ENCODE results near the gene TRIM27. TPM values are rescaled to one million over a fixed set of nuclear protein-coding genes. Genes with fewer than 3 reads are reported as not detected.
"Not testable (repeated sequence)": the region's sequence is repeated elsewhere in the genome, so short reads cannot be mapped to it uniquely, and the experiment has no call there.

The TRIM27 gene
- polyA plus RNA-seq, 4 donors, result 64.2 to 94.0 (median 72.8) TPM

DNA sequence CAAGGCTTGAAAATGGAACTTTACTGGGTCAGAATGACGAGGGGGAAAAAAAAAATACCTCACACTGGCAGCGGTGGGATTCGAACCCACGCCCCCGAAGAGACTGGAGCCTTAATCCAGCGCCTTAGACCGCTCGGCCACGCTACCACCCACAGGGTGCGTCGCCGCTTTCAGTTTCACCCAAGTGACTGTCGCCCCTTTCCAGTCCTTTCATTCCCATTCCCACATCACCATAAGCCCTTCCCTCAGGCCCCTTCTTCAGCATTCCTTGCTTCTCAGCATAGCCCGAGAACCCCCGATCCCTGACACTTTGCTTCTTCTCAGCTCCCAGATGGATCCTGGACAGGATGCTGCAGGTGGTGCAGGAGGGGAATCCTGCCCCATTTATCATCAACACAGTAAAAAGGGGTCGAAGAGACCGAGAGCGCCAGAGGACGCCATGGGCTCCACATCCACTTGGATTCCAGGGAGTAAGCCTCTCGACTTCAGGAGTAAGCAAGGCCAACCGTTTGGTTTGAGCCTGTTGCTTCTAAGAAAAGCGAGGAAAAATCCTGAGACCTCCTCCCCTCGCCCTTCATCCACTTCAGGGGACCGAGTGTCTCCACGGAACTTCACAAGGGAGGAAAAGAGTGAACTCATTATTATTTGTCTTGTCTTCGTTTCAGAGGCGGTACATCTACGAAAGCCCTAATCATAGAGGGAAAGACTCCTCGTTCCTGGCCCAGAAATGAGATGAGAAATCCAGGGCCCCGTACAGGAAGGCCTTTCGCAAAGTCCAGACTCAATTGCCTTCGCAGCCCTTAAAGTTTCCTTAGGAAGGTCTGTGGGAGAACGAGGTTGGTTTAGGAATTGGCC lies 20.0 kb upstream of the TRIM27 start:
- no peak for DNase-seq (ENCODE audit: low read depth in 4 of 4, low spot score in 3 of 4)

DNA sequence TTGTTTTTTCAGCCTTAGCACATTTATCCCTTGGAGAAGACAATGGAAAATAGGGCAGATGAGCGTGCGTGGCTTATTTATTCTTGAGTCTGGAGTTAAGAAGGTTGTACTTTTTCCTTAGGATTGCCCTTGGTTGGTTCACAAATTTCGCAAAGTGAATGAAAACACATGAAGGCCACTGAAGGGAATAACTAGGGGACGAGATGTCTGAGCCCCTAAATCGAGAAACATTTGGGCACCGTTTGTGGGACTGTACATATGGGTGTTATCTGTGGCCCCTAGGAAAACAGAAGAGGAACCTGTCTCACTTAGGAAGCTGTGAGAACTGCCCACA lies 19.4 kb upstream of the TRIM27 start:
- no peak for DNase-seq (ENCODE audit: low read depth in 4 of 4, low spot score in 3 of 4)

DNA sequence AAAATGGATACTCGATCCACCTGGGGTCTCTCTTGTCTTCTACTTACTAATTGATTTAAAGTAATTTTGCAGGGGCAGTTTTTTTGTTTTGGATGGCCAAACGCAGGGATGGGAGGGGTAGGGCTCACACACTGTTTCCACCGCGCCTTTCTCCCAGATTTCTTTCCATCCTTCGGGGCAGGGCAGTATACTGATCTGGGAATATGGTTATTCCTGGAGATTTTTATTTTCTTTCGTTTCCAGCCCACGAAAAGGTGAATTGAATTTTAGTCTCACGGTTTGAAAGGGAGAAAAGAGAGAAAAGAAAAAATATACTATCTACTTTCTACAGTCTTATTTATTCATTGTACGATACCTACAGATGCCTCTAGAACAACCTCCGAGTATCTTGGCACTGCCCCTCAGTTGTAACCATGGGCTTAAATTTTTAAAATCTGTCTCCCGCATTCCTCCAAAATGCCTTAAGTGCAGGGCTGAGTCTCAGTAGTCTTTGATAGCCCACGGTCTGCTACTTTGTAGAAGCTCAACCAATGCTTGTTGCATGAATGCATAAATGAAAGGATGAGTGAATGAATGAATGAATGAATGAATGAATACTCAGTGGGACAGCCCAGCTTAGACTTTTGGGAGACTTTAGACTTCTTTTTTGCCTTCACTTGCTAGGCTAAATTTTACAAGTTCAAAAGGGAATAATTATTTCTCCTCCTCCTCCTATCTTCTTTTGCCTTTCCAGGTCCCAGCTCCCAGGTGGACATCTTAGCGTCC lies 18.1 kb upstream of the TRIM27 start:
- DNase-seq (ENCODE audit: low read depth in 4 of 4, low spot score in 3 of 4), result no peak

DNA sequence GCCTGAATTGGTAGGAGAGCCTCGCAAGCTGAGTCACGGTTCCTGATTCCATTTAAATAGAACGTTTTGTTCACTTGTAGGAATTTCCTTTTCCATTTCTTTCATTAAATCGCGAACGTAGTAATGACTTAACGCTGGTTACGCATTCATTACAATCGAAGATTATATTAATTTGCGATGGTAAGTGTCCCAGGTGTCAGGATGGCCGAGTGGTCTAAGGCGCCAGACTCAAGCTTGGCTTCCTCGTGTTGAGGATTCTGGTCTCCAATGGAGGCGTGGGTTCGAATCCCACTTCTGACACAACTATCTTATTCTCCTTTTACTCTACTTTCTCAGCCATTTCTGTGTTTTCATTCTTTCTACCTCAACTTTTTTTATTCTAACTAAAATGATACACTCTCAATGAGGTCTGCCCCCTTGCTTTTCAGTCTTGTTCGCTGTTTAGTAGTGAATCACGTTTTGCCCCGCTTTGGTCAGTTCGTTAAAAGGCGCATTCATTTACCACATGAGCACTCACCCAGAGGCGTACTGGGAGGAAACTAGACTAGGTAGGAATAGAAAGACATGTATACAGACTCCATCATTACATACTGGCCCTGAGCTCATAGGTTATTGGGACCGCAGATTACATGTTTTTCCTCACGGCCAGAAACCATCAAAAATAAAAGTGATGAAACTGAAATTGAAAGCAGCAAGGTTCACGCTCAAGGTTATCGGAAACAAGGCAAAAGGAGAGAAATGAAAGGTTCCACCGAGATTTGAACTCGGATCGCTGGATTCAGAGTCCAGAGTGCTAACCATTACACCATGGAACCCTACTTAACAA lies 17.3 kb upstream of the TRIM27 start:
- DNase-seq (ENCODE audit: low read depth in 4 of 4, low spot score in 3 of 4), result peak in 1 of 4 donors; percentile 67

DNA sequence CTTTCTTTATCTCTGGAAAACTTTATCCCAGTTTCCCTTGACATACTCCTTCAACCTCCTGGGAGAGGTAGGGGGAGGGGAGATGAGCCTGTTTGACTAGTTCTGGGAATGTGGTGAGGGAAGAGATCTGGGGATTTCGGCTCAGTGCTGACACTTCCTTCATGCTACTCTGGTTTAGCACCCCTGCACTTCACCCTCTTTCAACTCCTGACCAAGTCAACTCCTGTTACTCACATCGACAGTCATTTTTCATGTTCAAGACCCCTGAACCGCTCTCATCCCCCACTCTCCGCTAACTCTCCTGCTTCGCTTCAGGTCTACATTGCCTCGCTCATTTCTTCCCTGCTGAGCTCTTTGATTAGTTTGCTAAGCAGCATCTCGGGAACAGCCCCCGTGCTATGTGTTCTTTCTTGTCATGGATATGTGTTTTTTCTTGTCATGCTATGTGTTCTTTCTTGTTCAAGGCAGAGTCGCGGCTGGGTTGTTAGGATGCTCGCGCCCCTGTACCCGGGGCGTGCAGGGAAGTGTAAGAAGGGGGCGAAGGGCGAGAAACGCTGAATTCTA lies 16.6 kb upstream of the TRIM27 start:
- no peak for DNase-seq (ENCODE audit: low read depth in 4 of 4, low spot score in 3 of 4)

DNA sequence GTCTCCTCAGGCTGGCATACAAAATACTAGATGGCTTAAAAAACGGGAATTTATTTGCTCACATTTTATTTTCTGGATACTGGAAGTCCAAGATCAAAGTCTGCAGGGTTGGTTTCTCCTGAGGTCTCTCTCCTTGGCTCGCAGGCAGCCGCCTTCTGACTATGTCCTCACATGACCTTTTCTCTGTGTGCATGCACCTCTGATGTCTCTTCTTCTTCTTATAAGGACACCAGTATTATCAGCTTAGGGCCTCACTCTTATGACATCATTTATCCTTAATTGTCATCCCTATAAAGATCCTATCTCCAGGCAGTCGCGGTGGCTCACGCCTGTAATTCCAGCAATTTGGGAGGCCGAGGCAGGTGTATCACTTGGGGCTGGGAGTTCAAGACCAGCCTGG lies 9.3 kb upstream of the TRIM27 start:
- DNase-seq (ENCODE audit: low read depth in 4 of 4, low spot score in 3 of 4), result no peak

DNA sequence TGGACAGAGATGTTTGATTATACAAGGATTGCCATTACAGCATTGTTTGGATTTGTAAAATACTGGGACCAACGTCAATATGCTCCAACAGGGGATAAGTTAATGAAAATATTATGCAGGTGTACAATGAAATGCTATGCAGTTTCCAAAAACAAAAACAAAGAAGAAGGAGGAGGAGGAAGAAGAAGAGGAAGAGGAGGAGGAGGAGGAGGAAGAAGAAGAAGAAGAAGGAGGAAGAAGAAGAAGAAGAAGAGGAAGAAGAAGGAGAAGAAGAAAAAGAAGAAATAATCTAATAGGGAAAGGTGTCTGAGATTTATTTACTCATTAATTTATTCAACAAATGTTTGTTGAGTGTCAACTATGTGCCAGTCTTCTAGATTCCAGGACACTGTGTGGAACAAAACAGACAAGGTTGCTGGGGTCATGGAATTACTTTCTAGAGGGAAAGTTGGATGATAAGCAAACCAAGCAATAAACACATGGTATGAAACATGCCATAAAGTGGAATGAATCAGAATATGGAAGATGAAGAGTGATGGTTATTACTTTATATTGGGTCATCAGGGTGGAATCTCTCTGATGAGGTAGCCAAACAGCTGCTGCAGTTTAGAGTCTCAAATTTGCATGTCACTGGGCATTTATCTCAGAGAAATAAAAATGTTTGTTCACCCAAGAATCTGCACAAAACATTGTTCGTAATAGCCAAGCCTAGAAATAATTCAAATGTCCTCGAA lies 6.3 kb upstream of the TRIM27 start:
- no peak for DNase-seq (ENCODE audit: low read depth in 4 of 4, low spot score in 3 of 4)

DNA sequence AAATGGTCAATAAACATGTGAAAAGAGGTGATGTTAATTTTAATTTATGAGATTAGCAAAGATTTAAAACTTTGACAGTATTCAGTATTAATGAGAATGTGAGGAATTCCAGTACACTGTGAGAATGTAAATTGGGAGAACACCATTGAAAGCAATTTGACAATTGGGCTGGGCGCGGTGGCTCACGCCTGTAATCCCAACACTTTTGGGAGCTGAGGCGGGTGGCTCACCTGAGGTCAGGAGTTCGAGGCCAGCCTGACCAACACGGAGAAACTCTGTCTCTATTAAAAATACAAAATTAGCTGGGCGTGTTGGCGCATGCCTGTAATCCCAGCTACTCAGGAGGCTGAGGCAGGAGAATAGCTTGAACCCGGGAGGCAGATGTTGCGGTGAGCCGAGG lies 5.6 kb upstream of the TRIM27 start:
- not testable (repeated sequence) for DNase-seq (ENCODE audit: low read depth in 4 of 4, low spot score in 3 of 4)

DNA sequence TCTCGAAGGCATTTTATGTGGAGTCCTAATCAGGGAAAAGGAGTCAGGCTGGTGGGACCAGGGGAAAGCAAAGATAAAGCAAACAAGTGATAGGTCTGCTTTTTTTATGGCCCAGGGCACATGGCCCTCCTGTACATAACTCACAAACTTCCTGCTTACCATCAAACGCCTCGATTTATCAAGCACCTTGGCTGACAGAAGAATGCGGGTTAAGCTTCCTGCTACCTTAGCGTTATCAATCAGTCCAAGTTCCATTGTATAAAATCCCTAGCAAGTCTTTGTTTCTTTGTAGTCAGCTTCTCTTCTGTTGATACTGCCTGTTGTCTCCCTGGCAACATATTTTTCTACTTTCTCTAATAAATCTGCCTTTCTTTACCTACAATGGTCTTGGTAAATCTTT lies 4.1 kb upstream of the TRIM27 start:
- DNase-seq (ENCODE audit: low read depth in 4 of 4, low spot score in 3 of 4), result no peak

DNA sequence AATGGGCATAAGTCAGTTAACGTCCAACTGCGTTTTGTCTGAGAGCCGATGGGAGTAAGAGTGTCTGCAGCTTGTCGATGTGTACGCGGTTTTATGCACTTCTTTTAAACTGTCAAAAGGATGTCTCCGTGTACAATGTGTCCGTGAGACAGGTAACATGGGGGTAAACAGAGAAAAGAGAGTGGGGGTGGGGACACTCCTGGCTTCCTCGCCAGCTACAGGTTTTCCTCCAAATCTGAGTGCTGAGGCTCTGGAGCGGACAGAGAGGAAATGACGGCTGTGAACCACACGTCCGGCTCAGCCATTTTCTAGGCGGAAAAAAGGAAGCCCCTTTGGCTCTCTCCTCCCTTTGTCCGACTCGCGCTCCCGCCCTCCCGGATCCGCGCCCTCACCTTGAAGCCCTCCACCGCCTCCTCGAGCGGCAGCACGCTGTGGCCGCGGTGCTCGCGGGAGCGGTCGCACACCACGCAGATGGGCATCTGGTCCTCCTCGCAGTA lies 916 bp downstream of the TRIM27 start:
- peak in 1 of 4 donors; percentile 12 for DNase-seq (ENCODE audit: low read depth in 4 of 4, low spot score in 3 of 4)

DNA sequence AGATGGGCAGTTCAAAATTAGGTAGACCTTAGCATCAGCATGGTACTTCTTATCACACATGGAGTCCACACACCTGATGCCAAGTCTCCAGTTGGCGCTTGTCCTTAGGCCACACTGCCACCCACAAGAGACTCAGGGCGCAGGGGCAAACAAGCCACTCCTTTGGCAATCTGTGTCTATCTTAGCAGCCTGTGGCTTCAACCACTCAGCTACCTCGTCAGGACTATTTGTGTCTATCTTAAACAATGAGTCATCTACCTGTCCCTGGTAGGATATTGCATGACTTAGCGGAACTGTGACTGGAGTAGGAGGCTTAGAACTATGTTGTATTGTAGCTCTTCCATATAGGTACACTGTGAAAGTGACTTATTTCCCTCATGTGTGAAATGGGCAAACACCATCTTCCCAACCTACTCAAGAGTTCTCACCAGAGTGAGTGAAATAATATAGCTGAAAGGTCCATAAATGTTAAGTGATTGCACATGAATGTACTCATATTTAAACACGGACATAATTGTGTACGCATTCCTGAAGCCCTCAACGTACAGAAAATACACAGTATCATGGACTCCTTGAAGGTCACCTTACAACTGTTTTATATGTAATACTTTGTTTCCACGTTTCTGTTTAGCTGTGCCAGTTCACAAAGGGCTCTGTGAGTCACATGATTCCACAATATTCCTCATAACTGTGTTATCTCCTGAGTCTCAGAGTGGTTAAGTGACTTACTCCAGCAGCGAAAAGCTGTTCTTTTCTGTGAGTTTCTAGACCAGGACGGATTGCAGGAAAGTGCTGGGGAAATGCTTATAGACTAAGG lies 1.6 kb downstream of the TRIM27 start:
- DNase-seq (ENCODE audit: low read depth in 4 of 4, low spot score in 3 of 4), result no peak

DNA sequence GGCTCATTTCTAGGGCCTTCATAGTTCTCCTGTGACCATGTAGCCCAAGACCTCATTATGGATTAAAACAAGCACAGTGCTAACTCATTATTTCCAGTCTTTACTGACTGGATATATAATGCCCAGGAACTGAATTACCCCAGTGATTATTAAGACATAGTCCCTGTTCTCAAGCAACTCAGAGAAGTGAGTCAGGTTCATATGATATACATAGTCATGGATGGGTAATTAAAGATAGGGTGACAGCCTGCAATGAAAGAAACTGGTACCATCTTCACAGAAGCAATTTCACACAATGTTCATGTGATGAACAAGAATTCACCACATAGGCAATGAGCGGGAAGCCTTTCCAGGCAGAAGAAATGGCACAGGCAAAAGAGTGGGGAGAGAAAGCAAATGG lies 3.5 kb downstream of the TRIM27 start:
- DNase-seq (ENCODE audit: low read depth in 4 of 4, low spot score in 3 of 4), result no peak

DNA sequence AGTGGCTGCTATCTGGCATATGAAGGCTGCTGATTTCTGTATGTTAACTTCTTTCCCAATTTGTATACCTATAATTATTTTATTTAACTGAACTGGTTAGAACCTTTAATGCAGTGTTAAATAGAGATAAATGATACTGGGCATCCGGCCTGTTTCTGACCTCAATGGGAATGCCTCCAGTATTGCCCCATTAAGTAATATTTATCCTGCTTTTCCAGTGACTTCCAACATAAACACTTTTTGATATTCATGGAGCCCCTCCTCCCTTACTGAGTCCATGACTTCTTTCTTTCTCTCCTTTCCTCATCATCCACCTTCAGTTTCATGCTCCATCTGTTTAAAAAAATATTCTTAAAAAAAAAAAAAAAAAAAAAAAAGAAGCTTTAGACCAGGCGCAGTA lies 8.8 kb downstream of the TRIM27 start:
- DNase-seq (ENCODE audit: low read depth in 4 of 4, low spot score in 3 of 4), result no peak

DNA sequence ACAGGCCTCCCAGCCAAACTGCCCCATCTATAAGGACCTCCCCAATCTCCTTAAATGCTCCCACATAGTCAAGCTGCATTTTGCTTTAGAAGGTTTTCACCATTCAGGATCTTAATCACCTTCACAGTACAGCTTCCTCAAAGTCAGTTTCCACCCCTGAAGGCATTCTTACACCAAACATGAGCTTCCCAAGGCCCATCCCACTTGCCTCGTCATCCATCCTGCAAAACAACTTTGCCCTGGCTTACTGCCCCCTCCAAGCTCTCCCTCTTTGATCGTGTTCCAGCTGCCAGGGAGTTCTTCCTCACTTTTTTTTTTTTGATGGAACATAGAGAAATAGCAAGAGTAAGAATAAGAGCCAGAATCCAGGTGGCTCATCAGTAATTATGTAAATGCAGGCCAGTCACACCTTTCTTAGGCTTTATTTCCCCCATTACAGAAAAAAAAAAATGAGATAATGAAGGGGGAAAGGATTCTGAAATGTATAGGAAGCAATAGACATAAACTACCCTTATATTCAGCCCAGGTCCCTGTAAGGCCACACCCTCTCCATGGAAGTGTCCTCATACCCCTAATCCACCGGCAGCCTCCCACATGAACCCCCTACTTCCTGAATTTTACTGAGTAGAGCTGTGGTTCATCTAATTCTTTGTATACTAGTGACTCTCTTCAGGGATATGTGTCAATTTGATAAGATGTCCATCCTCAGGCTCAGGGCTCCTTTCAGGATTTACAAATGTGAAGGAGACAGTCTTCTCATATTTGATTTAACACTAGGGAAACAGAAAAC lies 12.7 kb downstream of the TRIM27 start:
- DNase-seq (ENCODE audit: low read depth in 4 of 4, low spot score in 3 of 4), result no peak

DNA sequence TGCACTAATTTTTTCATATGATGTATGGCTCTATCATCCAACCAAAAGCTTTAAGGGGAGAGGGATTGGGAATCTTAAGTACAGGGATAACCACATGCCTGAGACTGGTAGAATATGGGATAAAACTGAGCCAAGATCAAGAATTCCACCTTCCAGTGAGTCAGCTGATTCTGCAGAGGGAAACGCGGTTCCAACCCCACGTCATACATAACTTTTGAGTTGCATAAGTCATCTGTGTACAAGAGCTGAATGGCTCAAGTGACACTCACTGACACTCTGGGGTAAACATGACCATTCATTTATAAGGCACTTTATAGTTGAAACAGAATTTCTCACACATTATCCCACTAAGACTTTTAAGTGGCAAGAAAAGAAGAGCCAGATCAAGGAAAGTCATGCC lies 16.4 kb downstream of the TRIM27 start:
- no peak for DNase-seq (ENCODE audit: low read depth in 4 of 4, low spot score in 3 of 4)

DNA sequence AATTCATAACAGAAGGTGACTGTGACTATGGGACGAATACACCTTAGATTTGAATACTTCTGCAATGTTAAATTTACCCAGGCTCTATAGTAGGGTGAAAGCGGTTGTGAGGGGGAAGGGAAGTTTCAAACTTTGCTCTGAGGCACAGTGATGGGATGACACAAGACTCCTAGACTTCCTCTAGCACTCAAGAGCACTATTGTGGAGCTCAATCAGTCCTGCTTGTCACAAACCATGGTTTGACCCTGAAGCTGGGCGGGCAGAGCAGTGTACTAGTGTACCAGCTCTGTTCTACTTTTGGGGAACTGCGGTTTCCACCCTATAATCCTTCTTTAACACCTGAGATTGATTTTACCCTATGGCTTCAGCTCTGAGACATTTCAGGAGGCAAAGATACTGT lies 17.1 kb downstream of the TRIM27 start:
- DNase-seq (ENCODE audit: low read depth in 4 of 4, low spot score in 3 of 4), result no peak

DNA sequence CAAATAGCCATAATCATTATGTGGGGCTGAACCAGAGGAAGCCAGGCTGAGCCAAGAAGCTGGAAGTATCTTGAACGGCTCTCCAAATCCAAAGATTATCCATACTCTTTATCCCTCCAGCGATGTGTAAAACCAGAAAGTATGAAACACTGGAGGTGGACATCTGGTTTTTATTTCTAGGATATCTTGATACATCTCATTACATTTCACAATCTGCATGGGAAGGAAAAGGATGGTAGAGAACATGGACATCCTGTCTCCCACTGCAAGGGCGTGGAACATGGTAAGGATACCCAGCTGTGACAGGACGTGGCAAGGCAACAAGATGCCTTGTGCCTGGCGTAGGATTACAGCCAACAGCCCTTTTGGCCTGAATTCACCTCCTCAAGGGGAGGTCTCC lies 20.1 kb downstream of the TRIM27 start:
- no peak for DNase-seq (ENCODE audit: low read depth in 4 of 4, low spot score in 3 of 4)

DNA sequence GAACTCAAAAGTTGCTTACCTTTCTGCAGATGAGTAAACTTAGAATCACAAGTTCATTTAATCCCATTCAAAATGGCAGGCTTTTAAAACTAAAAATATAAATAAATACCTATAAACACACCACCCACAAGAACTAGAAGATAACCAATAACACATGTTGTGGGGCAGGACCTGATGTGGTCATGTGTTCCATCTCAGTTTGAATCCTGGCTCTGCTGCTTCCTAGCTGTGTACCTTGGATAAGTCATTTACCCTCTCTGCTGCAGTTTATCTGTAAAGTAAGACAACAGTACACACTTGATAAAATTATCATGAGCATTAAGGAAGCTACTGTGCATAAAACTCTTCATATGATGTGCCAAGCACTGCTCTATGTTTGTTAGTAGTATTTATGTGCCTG lies 22.0 kb downstream of the TRIM27 start:
- DNase-seq (ENCODE audit: low read depth in 4 of 4, low spot score in 3 of 4), result no peak

Data from left renal pelvis (tissue), 4 donors.